LNCaP clone FGC (cell line): Measurements from ENCODE around the gene CYP2E1.

Experiments used
- DNase-seq: peaks from one replicate; pipeline ENCODE4 v3.0.0-alpha.2; 2011; ENCODE audit warnings: low read depth
- H3K4me3 ChIP-seq: 2 replicates; pipeline ENCODE4 v1.5.1; 2011; ENCODE audit warnings: mild to moderate bottlenecking, low read depth, low read length, control low read depth
- CTCF ChIP-seq: IDR thresholded peaks from 2 replicates; pipeline ENCODE4 v1.5.1; 2012; ENCODE audit warnings: mild to moderate bottlenecking; ENCODE audit not compliant: control insufficient read depth, insufficient read depth; ENCODE audit errors: extremely low read depth

Gene CYP2E1

GRCh38 chr10:133554600-133554999, 27.4 kb downstream of the CYP2E1 start:
- H3K4me3 ChIP-seq, result no peak overlapping the region
- DNase-seq, result no peak
- no peak for TF ChIP-seq CTCF

GRCh38 chr10:133555521-133555920, 28.4 kb downstream of the CYP2E1 start:
- no peak for DNase-seq
- H3K4me3 ChIP-seq, result no peak overlapping the region
- no peak for TF ChIP-seq CTCF

GRCh38 chr10:133557381-133557780, 30.2 kb downstream of the CYP2E1 start:
- H3K4me3 ChIP-seq, result no peak overlapping the region
- DNase-seq, result no peak
- TF ChIP-seq CTCF, result no peak

- TF ChIP-seq CTCF, result no peak
Measured at GRCh38 chr10:133559216-133559615, 32.1 kb downstream of the CYP2E1 start.

GRCh38 chr10:133564816-133565215, 37.7 kb downstream of the CYP2E1 start:
- no peak for TF ChIP-seq CTCF
- DNase-seq, result no peak
- H3K4me3 ChIP-seq, result no peak overlapping the region

More at GRCh38 chr10:133559216-133559615, 32.1 kb downstream of the CYP2E1 start:
- H3K4me3 ChIP-seq, result no peak overlapping the region
- DNase-seq, result no peak

GRCh38 chr10:133565441-133566294, 38.5 kb downstream of the CYP2E1 start, which contains the start of gene SYCE1:
Gene SYCE1, minus strand, starts transcription at chr10:133565583. Its CDS starts 54 bp downstream, at chr10:133565529.
- TF ChIP-seq CTCF, result no peak
- no peak within 1 kb of the TSS for H3K4me3 ChIP-seq
- no peak for DNase-seq

GRCh38 chr10:133567119-133567518, 40.0 kb downstream of the CYP2E1 start:
- DNase-seq, result no peak
- no peak for TF ChIP-seq CTCF

More at GRCh38 chr10:133567119-133567518, 40.0 kb downstream of the CYP2E1 start:
- H3K4me3 ChIP-seq, result no peak overlapping the region
